PC-3 (cell line): ENCODE results near the gene ALDH3B2. TPM values are rescaled to one million over a fixed set of nuclear protein-coding genes. Genes with fewer than 3 reads are reported as not detected.

ENCODE experiments used
- ATAC-seq: fragments of 200-7000 bp; cut with Tn5 transposase; 2 replicates; pipeline ENCODE4 v1.9.1; 2020; ENCODE audit warnings: mild to moderate bottlenecking, moderate library complexity
- BruUV-seq: library from RNA; stranded (reverse); fragments of 400-500 nt; replicated peaks from 2 replicates; lab custom pipeline; 2021; lab: Mats Ljungman, UMichigan
- CTCF ChIA-PET: fragments of 300-600 bp; sonication (Branson Sonifier 250); formaldehyde crosslinking; loops from one replicate; lab custom pipeline; 2022; ENCODE audit warnings: antibody characterized with exemption; lab: Charles Lee
- POLR2A ChIA-PET: fragments of 300-600 bp; sonication (Branson Sonifier 250); formaldehyde crosslinking; loops from one replicate; lab custom pipeline; 2022; ENCODE audit warnings: antibody characterized with exemption; ENCODE audit not compliant: unreplicated experiment; lab: Charles Lee
- DNase-seq: peaks from one replicate; pipeline ENCODE4 v3.0.0-alpha.2; 2015
- H2AFZ ChIP-seq: fragments of 300-600 bp; sonication (generic); 2 replicates; pipeline ENCODE4 v1.6.0; 2016; ENCODE audit warnings: antibody characterized with exemption, low read length
- H3F3A ChIP-seq: fragments of 300-600 bp; sonication (generic); one replicate; pipeline ENCODE4 v1.6.0; 2017; ENCODE audit warnings: antibody characterized with exemption, low read length, control low read depth, mild to moderate bottlenecking; ENCODE audit not compliant: unreplicated experiment
- H3K27ac ChIP-seq: fragments of 300-600 bp; sonication (generic); 2 replicates; pipeline ENCODE4 v1.5.1; 2016; ENCODE audit warnings: mild to moderate bottlenecking, low read length
- H3K27me3 ChIP-seq: fragments of 300-600 bp; sonication (generic); 2 replicates; pipeline ENCODE4 v1.6.1; 2016; ENCODE audit warnings: low read length, mixed read lengths
- H3K36me3 ChIP-seq: fragments of 300-600 bp; sonication (generic); 2 replicates; pipeline ENCODE4 v1.6.1; 2016; ENCODE audit warnings: low read depth, mixed run types, low read length, mixed read lengths
- H3K4me1 ChIP-seq: fragments of 300-600 bp; sonication (generic); 2 replicates; pipeline ENCODE4 v1.5.1; 2016; ENCODE audit warnings: low read length; ENCODE audit not compliant: insufficient read depth
- H3K4me2 ChIP-seq: fragments of 300-600 bp; sonication (generic); 2 replicates; pipeline ENCODE4 v1.6.0; 2016; ENCODE audit warnings: low read length
- H3K4me3 ChIP-seq: fragments of 300-600 bp; sonication (generic); 2 replicates; pipeline ENCODE4 v1.5.1; 2016; ENCODE audit warnings: mild to moderate bottlenecking, low read length, mixed read lengths
- H3K79me2 ChIP-seq: fragments of 300-600 bp; sonication (generic); 2 replicates; pipeline ENCODE4 v1.6.1; 2017; ENCODE audit warnings: low read length, mixed read lengths
- H3K9ac ChIP-seq: fragments of 300-600 bp; sonication (generic); 2 replicates; pipeline ENCODE4 v1.6.0; 2016; ENCODE audit warnings: mild to moderate bottlenecking, low read length
- H3K9me2 ChIP-seq: fragments of 300-600 bp; sonication (generic); replicated peaks from 2 replicates; pipeline ENCODE4 v1.6.1; 2016; ENCODE audit warnings: mixed run types, low read length, mixed read lengths
- H3K9me3 ChIP-seq: fragments of 300-600 bp; sonication (generic); 2 replicates; pipeline ENCODE4 v1.6.1; 2016; ENCODE audit warnings: low read length, mixed read lengths
- H4K20me1 ChIP-seq: fragments of 300-600 bp; sonication (generic); 2 replicates; pipeline ENCODE4 v1.6.1; 2016; ENCODE audit warnings: low read length, mixed read lengths
- EZH2 ChIP-seq: fragments of 300-600 bp; sonication (generic); IDR thresholded peaks from one replicate; pipeline ENCODE4 v1.6.1; 2017; ENCODE audit warnings: antibody characterized with exemption, mild to moderate bottlenecking, low read length; ENCODE audit not compliant: unreplicated experiment
- EZH2phosphoT487 ChIP-seq: fragments of 300-600 bp; sonication (generic); IDR thresholded peaks from 2 replicates; pipeline ENCODE4 v1.6.1; 2018; ENCODE audit warnings: mild to moderate bottlenecking, antibody characterized with exemption, low read length, borderline replicate concordance
- intact Hi-C: fragments of 100-400 bp; cut with micrococcal nuclease; formaldehyde crosslinking; loops from 2 replicates; pipeline ENCODE4 v1.9.0; 2023
- total RNA-seq: library from RNA; depleted of rRNA; stranded (reverse); fragments of >200 nt; gene quantifications from 2 replicates; pipeline ENCODE4 v1.2.3, GENCODE V29; 2014
- TF ChIP-seq, protein P1 (sequence below): fragments of 300-600 bp; sonication (generic); conservative IDR thresholded peaks from 2 replicates; pipeline ENCODE4 v1.5.1; 2017; ENCODE audit warnings: antibody characterized with exemption, low read depth, mild to moderate bottlenecking, low read length

Gene ALDH3B2
- total RNA-seq, 1 experiment from 2014 or later: not detected

DNA sequence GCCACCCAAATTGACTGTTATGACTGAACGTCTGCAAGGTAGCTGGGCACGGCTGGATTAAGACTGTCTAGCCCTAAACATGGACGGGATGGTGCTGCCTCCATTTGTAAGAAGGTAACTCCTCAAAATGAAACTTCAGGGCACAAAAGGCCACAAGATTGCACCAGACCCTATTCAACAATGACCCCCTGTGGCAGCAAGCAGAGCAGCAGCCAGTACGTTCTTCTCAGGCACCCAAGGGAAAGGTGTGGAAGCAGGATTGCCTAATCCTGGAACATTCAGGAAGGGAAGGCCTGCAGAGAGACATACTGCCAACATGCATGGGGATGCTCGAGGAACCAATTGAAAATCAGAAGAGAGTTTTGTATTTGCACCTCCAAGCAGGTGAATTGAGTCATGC, 30.4 kb downstream of the ALDH3B2 start:
- no TSS peak for BruUV-seq
- H3K9me3 ChIP-seq: no peaks in the 10 kb centered on the region
- ChIA-PET POLR2A (no interaction called here), CTCF (no interaction called here)
- H3K9ac ChIP-seq: no peak overlapping the region
- TF ChIP-seq EZH2: no peak
- TF ChIP-seq, protein P1, sequence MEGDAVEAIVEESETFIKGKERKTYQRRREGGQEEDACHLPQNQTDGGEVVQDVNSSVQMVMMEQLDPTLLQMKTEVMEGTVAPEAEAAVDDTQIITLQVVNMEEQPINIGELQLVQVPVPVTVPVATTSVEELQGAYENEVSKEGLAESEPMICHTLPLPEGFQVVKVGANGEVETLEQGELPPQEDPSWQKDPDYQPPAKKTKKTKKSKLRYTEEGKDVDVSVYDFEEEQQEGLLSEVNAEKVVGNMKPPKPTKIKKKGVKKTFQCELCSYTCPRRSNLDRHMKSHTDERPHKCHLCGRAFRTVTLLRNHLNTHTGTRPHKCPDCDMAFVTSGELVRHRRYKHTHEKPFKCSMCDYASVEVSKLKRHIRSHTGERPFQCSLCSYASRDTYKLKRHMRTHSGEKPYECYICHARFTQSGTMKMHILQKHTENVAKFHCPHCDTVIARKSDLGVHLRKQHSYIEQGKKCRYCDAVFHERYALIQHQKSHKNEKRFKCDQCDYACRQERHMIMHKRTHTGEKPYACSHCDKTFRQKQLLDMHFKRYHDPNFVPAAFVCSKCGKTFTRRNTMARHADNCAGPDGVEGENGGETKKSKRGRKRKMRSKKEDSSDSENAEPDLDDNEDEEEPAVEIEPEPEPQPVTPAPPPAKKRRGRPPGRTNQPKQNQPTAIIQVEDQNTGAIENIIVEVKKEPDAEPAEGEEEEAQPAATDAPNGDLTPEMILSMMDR: peak; percentile 62
- no peak for TF ChIP-seq EZH2phosphoT487
- intact Hi-C loops: no loop called here
- no peaks in the 10 kb centered on the region for H3F3A ChIP-seq
- H3K4me2 ChIP-seq: no peak overlapping the region
- H3K9me2 ChIP-seq: no peaks in the 10 kb centered on the region
- no peak overlapping the region for H2AFZ ChIP-seq
- no peak overlapping the region for H3K27ac ChIP-seq
- H3K27me3 ChIP-seq: no peaks in the 10 kb centered on the region
- no peaks in the 10 kb centered on the region for H4K20me1 ChIP-seq
- DNase-seq (peak; percentile 39), ATAC-seq (no peak)
- H3K4me1 ChIP-seq: no peaks in the 10 kb centered on the region
- no peaks in the 10 kb centered on the region for H3K36me3 ChIP-seq
- no peaks in the 10 kb centered on the region for H3K79me2 ChIP-seq
- H3K4me3 ChIP-seq: no peak overlapping the region

DNA sequence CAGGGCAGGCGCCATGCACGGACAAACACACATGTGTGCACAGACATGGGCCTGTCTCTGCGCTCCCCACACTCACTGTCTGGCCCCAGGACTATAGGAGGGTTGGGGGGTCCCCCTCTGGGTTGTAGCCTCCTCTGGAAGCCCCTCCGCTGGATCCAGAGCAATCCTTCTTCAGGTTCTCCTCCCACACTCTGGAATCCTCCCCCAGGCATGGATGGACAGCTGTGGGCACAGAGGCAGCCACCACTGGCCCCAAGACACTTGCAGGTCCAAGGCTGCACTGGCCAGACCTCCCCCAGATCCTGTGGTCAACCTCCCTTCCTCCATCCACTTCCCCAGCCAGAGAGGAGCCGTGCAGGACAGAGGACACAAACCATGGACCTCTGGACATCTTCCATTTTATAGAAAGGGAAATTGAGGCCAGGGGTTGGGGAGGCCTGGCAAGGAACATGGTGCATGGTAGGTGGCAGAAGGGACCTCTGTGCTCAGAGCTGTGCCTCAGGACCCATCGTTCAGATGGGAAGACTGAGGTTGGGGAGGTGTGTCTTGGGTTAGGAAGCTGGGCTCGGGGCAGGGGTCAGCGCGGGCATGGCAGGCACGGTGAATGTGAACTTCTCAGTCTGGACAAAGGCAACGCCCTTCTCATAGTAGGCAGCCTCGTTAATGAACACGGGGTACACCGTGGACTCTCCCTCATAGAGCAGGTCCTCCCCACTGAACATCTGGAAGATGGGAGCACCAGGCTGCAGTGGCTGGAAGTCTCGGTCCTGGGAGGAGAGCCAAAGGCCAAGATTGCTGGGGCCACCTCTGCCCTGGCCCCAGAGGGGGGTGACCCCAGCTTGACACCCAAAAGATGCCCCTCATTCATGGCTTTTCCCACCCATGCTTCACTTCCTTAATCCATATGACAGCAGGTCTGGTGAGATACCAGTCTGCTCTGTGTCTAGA, 32.0 kb downstream of the ALDH3B2 start:
- H3K27ac ChIP-seq: no peak overlapping the region
- ChIA-PET POLR2A (no interaction called here), CTCF (no interaction called here)
- BruUV-seq: no TSS peak
- no peaks in the 10 kb centered on the region for H3K36me3 ChIP-seq
- H3K27me3 ChIP-seq: no peaks in the 10 kb centered on the region
- H3K9me2 ChIP-seq: no peaks in the 10 kb centered on the region
- DNase-seq: no peak
- no peak overlapping the region for H3K4me3 ChIP-seq
- intact Hi-C loops: no loop called here
- no peak for TF ChIP-seq EZH2phosphoT487
- no peak for TF ChIP-seq EZH2
- H4K20me1 ChIP-seq: no peaks in the 10 kb centered on the region
- H3K9ac ChIP-seq: no peak overlapping the region
- ATAC-seq: no peak
- no peaks in the 10 kb centered on the region for H3K4me1 ChIP-seq
- H2AFZ ChIP-seq: no peak overlapping the region
- H3F3A ChIP-seq: no peaks in the 10 kb centered on the region
- no peaks in the 10 kb centered on the region for H3K9me3 ChIP-seq
- H3K4me2 ChIP-seq: no peak overlapping the region
- no peaks in the 10 kb centered on the region for H3K79me2 ChIP-seq

DNA sequence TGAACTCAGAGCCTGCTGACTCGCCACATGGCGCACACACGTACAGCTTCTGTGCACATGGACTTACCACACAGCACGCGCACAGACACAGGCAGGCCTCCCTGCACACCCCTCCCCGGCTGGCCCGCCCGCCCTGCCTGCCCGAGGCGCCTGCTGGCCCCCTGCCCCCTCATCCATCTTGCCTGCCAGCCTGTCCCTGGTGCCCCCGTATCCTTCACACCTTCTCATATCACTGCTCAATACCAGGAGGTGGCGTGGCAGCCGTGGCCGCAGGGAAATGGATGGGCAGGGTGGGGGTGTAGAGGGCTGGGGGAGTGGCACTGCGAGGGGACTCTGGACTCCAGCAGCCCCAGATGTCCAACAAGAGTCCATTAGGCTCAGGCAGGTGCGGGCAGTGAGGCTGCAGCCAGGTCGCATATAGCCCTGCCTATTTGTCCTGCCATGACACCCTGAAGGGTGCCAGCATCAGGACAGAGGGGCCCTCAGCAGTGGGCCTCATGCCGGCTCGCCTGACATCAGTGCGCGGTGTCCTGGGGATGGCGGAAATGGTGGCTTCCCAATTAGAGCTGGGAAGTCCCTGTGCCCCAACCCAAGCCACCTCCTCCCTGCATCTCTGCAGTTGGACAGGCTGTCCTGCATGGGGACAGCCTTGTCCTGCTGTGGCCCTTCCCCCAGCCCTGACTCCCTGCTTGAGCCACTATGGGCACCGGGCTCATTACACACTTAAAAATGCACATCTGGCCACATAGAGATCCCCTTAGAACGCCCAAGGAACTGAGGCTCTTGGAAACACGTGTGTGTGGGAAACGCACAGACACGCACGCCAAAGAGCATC, 32.9 kb downstream of the ALDH3B2 start:
- Histone ChIP-seq H4K20me1 (no peaks in the 10 kb centered on the region), H3K9me3 (no peaks in the 10 kb centered on the region), H3K4me2 (no peak overlapping the region), H3K4me3 (no peak overlapping the region), H3K9me2 (no peaks in the 10 kb centered on the region), H3K27ac (no peak overlapping the region), H3F3A (no peaks in the 10 kb centered on the region), H2AFZ (no peak overlapping the region), H3K4me1 (no peaks in the 10 kb centered on the region), H3K79me2 (no peaks in the 10 kb centered on the region), H3K36me3 (no peaks in the 10 kb centered on the region), H3K27me3 (no peaks in the 10 kb centered on the region), H3K9ac (no peak overlapping the region)
- ChIA-PET POLR2A (no interaction called here), CTCF (interaction anchor here (1.2 kb wide), 1 partner anchor 12 kb away, joined by 4 read pairs; the partner anchor contains the start of gene NUDT8)
- DNase-seq (no peak), ATAC-seq (no peak)
- intact Hi-C loops: no loop called here
- TF ChIP-seq, protein P1: no peak
- TF ChIP-seq EZH2phosphoT487 (no peak), EZH2 (no peak)
- no TSS peak for BruUV-seq
